ENCODE measurements around the gene FBXO27. TPM values are rescaled to one million over a fixed set of nuclear protein-coding genes. Genes with fewer than 3 reads are reported as not detected.
A peak's percentile ranks its signal among the peaks of the same experiment; 100 is the strongest.

The FBXO27 gene
- 48.5 and 88.9 TPM in 2 replicates for total RNA-seq (2021)
- percentile 57 among the genes with signal in this experiment for Bru-seq, nascent RNA
- percentile 65 among the genes with signal in this experiment for BruChase-seq, experiment 1, labeled RNA remaining after a 2-hour chase
- BruChase-seq, experiment 2, labeled RNA remaining after a 6-hour chase: percentile 83 among the genes with signal in this experiment
- long read RNA-seq, transcript FBXO27-201 (6 exons, 2,330 nt): major isoform, 43 of 95 reads
- long read RNA-seq, partial matches to known transcripts: 25 of 95 reads
- long read RNA-seq, other reads (novel, unspliced or antisense): 23 of 95 reads

- Histone ChIP-seq H3K9me2 (ENCODE audit: insufficient read depth) (no peaks in the 10 kb centered on the region), H3K36me3 (ENCODE audit: low read depth) (peaks cover 20% of the 10 kb centered on the region; the same call in 1 of the 2 replicates), H3F3A (ENCODE audit: insufficient read depth, low read depth) (peaks cover 39% of the 10 kb centered on the region), H3K27me3 (ENCODE audit: insufficient read depth, low read depth) (no peaks in the 10 kb centered on the region), H3K79me2 (ENCODE audit: low read depth) (no peaks in the 10 kb centered on the region), H3K27ac (peak within 1 kb of the TSS; percentile 76), H4K20me1 (ENCODE audit: insufficient read depth) (no peaks in the 10 kb centered on the region), H2AFZ (peak within 1 kb of the TSS; percentile 81), H3K9me3 (ENCODE audit: insufficient read depth, low read depth) (peaks cover under 1% of the 10 kb centered on the region; the same call in 1 of the 2 replicates), H3K4me2 (peak within 1 kb of the TSS; percentile 90), H3K4me1 (replicated peaks; ENCODE audit: insufficient read depth) (peaks cover 25% of the 10 kb centered on the region), H3K4me3 (peak within 1 kb of the TSS; percentile 77)
- BruUV-seq (replicated peaks): no TSS peak
- CTCF ChIA-PET: interaction anchor here (0.5 to 1.2 kb wide), 4 partner anchors 13 to 1100 kb away, joined by 3 to 15 read pairs (median 4); no protein-coding TSS in a partner anchor
- POLR2A ChIA-PET (ENCODE audit: unreplicated experiment): interaction anchor here (0.6 to 0.7 kb wide), 5 partner anchors 52 to 404 kb away, joined by 3 to 6 read pairs (median 4); partner anchors contain the start of genes FBXO17 and RPS16
- TF ChIP-seq, protein P1, sequence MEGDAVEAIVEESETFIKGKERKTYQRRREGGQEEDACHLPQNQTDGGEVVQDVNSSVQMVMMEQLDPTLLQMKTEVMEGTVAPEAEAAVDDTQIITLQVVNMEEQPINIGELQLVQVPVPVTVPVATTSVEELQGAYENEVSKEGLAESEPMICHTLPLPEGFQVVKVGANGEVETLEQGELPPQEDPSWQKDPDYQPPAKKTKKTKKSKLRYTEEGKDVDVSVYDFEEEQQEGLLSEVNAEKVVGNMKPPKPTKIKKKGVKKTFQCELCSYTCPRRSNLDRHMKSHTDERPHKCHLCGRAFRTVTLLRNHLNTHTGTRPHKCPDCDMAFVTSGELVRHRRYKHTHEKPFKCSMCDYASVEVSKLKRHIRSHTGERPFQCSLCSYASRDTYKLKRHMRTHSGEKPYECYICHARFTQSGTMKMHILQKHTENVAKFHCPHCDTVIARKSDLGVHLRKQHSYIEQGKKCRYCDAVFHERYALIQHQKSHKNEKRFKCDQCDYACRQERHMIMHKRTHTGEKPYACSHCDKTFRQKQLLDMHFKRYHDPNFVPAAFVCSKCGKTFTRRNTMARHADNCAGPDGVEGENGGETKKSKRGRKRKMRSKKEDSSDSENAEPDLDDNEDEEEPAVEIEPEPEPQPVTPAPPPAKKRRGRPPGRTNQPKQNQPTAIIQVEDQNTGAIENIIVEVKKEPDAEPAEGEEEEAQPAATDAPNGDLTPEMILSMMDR (conservative IDR thresholded peaks at IDR 0.05): no peak
- TF ChIP-seq EZH2 (IDR thresholded peaks at IDR 0.05; ENCODE audit: low read depth): no peak
- peak; percentile 67 to 80 for DNase-seq
- intact Hi-C loops (cut with micrococcal nuclease; ENCODE audit: unreplicated experiment): loop anchor here (2.0 to 10.0 kb wide), 5 partner anchors 55 to 380 kb away; partner anchors contain the start of genes ECH1, FBXO17, PLEKHG2 and SAMD4B
Observed at GRCh38 chr19:39032063-39032918, at the start of gene FBXO27. TSS of gene FBXO27 (minus strand) at chr19:39032549. CDS start at chr19:39032227, 322 bp downstream.

DNA sequence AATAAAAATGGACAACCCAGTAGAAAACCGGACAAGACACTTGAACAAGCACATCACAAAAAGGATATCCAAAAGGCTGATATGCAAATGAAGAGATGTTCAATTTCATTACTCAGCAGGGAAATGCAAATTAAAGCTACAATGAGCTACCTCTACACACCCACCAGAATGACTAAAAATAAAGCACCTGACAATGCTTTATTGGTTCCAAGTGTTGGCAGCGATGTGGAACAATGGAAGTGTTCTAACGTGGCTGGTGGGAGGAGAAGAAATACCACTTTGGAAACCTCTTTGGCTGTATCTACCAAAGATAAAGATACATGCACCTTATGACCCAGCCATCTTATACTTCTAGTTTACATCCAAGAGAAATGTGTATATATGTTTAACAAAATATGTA is 48.1 kb upstream of the FBXO27 start:
- ChIA-PET CTCF (no interaction called here), POLR2A (ENCODE audit: unreplicated experiment) (no interaction called here)
- Histone ChIP-seq H4K20me1 (ENCODE audit: insufficient read depth) (no peaks in the 10 kb centered on the region), H3K4me1 (replicated peaks; ENCODE audit: insufficient read depth) (peaks cover 44% of the 10 kb centered on the region), H3K9me2 (ENCODE audit: insufficient read depth) (no peaks in the 10 kb centered on the region), H2AFZ (no peak overlapping the region), H3K27ac (no peak overlapping the region), H3K9me3 (ENCODE audit: insufficient read depth, low read depth) (no peaks in the 10 kb centered on the region), H3K27me3 (ENCODE audit: insufficient read depth, low read depth) (no peaks in the 10 kb centered on the region), H3K4me2 (no peak overlapping the region), H3F3A (ENCODE audit: insufficient read depth, low read depth) (peaks cover 39% of the 10 kb centered on the region), H3K36me3 (ENCODE audit: low read depth) (no peaks in the 10 kb centered on the region), H3K4me3 (no peak overlapping the region), H3K79me2 (ENCODE audit: low read depth) (peaks cover 28% of the 10 kb centered on the region)
- intact Hi-C loops (cut with micrococcal nuclease; ENCODE audit: unreplicated experiment): no loop called here
- no TSS peak for BruUV-seq (replicated peaks)
- DNase-seq: no peak
- TF ChIP-seq, protein P1 (conservative IDR thresholded peaks at IDR 0.05): no peak
- TF ChIP-seq EZH2 (IDR thresholded peaks at IDR 0.05; ENCODE audit: low read depth): no peak

All from PC-9 (cell line).